ENCODE data around the gene LRP1B.

Gene LRP1B

DNA sequence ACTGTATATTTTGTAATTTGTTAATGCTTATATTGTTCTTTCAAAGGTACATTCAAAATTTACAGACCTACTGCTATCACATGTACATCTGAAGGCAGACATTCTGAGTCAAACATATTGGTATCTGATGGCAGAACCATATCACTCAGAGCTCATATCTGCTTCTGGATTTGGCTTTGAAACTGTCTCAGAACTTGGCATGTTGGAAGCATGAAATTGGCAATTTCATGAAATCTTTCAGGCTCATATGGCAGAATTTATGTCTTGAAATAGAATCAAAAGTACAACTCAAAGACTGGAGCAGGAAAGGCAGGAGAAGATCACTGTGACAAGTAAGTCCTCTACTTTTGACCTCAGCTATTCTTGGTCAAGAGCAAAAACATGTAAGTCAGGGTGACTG lies 202.3 kb downstream of the LRP1B start:
- Histone ChIP-seq H3K36me3 (ENCODE audit: control insufficient read depth, insufficient read depth, low read length) (no peaks in the 10 kb centered on the region), H3K9me3 (ENCODE audit: control insufficient read depth, low read length) (no peaks in the 10 kb centered on the region), H3K4me1 (ENCODE audit: control insufficient read depth, insufficient read depth, low read length, poor library complexity, severe bottlenecking) (no peaks in the 10 kb centered on the region), H3K4me3 (ENCODE audit: insufficient read depth, low read depth, low read length, poor library complexity, severe bottlenecking) (no peak overlapping the region), H3K27ac (ENCODE audit: insufficient read depth, low read length, poor library complexity, severe bottlenecking) (no peak overlapping the region), H3K27me3 (replicated peaks; ENCODE audit: control insufficient read depth, insufficient read depth, low read length, poor library complexity, severe bottlenecking) (no peaks in the 10 kb centered on the region)
- DNase-seq: no peak

DNA sequence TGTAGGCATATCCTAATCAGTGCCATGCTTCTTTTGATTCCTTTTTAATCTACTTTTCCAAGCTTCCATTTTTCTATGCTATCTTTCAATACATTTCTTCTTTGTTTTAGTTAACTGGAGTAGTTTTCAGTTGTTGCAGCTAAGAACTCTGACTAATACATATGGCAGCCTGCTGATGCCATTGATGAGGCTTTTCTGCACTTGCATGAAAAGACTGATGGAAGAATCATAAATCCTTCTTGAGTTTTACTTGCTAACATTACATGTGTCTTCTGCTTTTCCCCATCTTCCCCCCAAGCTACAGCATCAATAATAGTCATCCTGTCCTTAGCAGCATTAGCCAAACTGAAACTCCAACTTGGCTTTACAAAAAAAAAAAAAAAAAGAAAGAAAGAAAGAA lies 203.3 kb downstream of the LRP1B start:
- Histone ChIP-seq H3K27ac (ENCODE audit: insufficient read depth, low read length, poor library complexity, severe bottlenecking) (no peak overlapping the region), H3K36me3 (ENCODE audit: control insufficient read depth, insufficient read depth, low read length) (no peaks in the 10 kb centered on the region), H3K4me1 (ENCODE audit: control insufficient read depth, insufficient read depth, low read length, poor library complexity, severe bottlenecking) (no peaks in the 10 kb centered on the region), H3K9me3 (ENCODE audit: control insufficient read depth, low read length) (no peaks in the 10 kb centered on the region), H3K4me3 (ENCODE audit: insufficient read depth, low read depth, low read length, poor library complexity, severe bottlenecking) (no peak overlapping the region), H3K27me3 (replicated peaks; ENCODE audit: control insufficient read depth, insufficient read depth, low read length, poor library complexity, severe bottlenecking) (no peaks in the 10 kb centered on the region)
- no peak for DNase-seq

DNA sequence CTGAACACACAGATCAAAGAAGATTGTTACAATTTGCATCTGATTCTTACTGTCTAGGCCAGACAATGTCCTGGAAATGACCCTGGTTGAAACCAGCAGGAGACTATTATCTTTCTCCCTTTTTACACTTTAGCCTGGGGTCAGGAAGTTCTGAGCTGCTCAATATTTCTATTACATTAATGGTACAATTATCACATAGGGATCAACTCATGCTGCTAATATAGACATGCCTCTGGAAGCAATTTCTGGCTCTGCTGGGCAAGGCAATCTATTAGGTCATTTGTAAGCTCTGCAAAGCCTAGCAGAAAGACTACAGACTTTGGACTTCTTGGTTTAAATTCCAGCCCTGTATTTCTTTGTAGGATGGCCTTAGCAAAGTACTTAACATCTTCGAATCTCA lies 205.3 kb downstream of the LRP1B start:
- no peak overlapping the region for H3K4me3 ChIP-seq (ENCODE audit: insufficient read depth, low read depth, low read length, poor library complexity, severe bottlenecking)
- no peaks in the 10 kb centered on the region for H3K27me3 ChIP-seq (replicated peaks; ENCODE audit: control insufficient read depth, insufficient read depth, low read length, poor library complexity, severe bottlenecking)
- no peaks in the 10 kb centered on the region for H3K4me1 ChIP-seq (ENCODE audit: control insufficient read depth, insufficient read depth, low read length, poor library complexity, severe bottlenecking)
- H3K27ac ChIP-seq (ENCODE audit: insufficient read depth, low read length, poor library complexity, severe bottlenecking): no peak overlapping the region
- no peaks in the 10 kb centered on the region for H3K36me3 ChIP-seq (ENCODE audit: control insufficient read depth, insufficient read depth, low read length)
- no peaks in the 10 kb centered on the region for H3K9me3 ChIP-seq (ENCODE audit: control insufficient read depth, low read length)
- no peak for DNase-seq

DNA sequence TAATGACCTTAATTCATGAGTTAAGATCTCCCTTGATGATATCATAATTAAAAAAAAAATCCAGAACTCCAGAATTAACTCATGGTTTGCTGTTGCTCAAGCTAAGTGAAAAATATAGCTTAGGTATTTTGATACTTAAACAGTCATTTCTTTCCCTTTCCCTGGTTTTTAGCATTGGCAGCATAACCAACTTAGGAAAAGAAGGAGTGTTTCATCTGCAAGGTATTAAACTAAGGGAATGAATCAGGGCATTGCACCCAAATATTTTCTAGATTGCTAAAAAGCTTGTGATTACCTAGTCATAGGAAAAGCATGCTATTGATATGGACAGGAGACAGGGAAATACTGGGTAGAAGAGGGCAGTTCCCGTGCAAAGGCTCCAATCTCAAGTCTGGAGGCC lies 207.2 kb downstream of the LRP1B start:
- H3K4me3 ChIP-seq (ENCODE audit: insufficient read depth, low read depth, low read length, poor library complexity, severe bottlenecking): no peak overlapping the region
- no peak for DNase-seq

DNA sequence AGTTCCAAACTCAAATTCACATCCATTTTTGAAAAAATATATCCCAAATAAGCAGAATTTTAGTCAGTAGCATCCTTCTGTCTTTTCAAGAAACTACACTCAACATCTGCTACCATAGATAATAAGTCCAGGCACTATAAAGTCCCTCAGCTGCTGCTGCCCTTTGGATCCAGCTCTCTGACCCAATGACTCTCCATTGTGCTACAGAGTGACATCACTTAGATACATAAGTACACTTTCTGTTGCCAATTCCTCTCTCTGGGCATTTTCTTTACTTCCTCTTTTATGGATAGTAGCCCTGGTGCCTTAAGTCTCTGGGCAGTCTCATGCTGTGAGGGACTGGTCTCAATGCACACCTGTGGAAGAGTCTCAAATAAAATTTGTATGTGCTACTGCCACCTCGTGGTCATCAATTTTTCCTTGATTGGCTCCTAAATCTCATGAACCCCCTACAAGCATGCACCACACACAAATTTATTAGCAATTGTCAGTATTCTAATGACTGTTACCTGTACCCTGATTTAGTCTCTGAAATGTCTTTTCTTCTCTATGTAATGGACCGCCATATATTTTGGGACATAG lies 219.2 kb downstream of the LRP1B start:
- Histone ChIP-seq H3K4me3 (ENCODE audit: insufficient read depth, low read depth, low read length, poor library complexity, severe bottlenecking) (no peak overlapping the region), H3K4me1 (ENCODE audit: control insufficient read depth, insufficient read depth, low read length, poor library complexity, severe bottlenecking) (no peaks in the 10 kb centered on the region), H3K27me3 (replicated peaks; ENCODE audit: control insufficient read depth, insufficient read depth, low read length, poor library complexity, severe bottlenecking) (no peaks in the 10 kb centered on the region), H3K9me3 (ENCODE audit: control insufficient read depth, low read length) (no peaks in the 10 kb centered on the region), H3K36me3 (ENCODE audit: control insufficient read depth, insufficient read depth, low read length) (no peaks in the 10 kb centered on the region), H3K27ac (ENCODE audit: insufficient read depth, low read length, poor library complexity, severe bottlenecking) (no peak overlapping the region)
- no peak for DNase-seq

More for the DNA sequence above, 207.2 kb downstream of the LRP1B start:
- H3K36me3 ChIP-seq (ENCODE audit: control insufficient read depth, insufficient read depth, low read length): no peaks in the 10 kb centered on the region
- H3K27me3 ChIP-seq (replicated peaks; ENCODE audit: control insufficient read depth, insufficient read depth, low read length, poor library complexity, severe bottlenecking): no peaks in the 10 kb centered on the region
- H3K9me3 ChIP-seq (ENCODE audit: control insufficient read depth, low read length): no peaks in the 10 kb centered on the region
- no peak overlapping the region for H3K27ac ChIP-seq (ENCODE audit: insufficient read depth, low read length, poor library complexity, severe bottlenecking)
- H3K4me1 ChIP-seq (ENCODE audit: control insufficient read depth, insufficient read depth, low read length, poor library complexity, severe bottlenecking): no peaks in the 10 kb centered on the region

DNA sequence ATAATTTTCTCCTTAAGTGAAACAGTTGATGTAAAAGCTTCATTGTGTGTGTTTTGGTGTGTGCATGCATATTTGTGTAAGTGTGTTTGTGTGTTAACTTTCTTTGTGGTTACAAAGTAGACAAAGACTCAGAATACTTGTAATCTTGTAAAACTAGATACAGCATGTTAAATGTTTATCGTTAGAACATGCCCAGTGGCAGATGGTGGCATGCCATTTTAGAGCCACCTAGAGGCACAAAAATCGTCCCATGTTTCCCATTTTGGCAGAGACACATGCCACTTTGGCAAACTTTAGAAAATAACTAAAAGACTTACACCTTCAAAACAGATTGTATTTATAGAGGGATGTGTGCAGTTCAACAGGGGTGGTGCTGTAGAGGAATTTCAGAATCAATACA lies 224.1 kb downstream of the LRP1B start:
- Histone ChIP-seq H3K27me3 (replicated peaks; ENCODE audit: control insufficient read depth, insufficient read depth, low read length, poor library complexity, severe bottlenecking) (no peaks in the 10 kb centered on the region), H3K4me3 (ENCODE audit: insufficient read depth, low read depth, low read length, poor library complexity, severe bottlenecking) (no peak overlapping the region), H3K36me3 (ENCODE audit: control insufficient read depth, insufficient read depth, low read length) (no peaks in the 10 kb centered on the region), H3K4me1 (ENCODE audit: control insufficient read depth, insufficient read depth, low read length, poor library complexity, severe bottlenecking) (no peaks in the 10 kb centered on the region), H3K27ac (ENCODE audit: insufficient read depth, low read length, poor library complexity, severe bottlenecking) (no peak overlapping the region), H3K9me3 (ENCODE audit: control insufficient read depth, low read length) (no peaks in the 10 kb centered on the region)
- no peak for DNase-seq

DNA sequence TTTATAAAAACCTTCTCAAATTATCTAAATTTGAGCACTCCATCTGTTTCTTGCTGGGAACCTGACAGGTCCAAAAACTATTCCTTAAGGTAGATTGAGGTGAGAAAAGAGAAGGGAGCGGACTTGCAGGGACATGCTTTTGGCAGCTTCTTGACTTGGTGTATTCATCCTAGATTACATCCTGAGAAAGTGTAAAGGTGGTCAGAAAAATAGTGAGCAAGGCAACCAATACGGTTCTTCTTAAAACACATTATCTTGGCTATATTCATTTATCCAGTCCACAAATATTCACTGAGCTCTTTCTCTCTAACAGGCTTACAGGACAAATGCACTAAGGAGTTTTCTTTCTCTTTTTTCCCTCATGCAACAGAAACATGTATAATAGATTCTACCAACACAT lies 230.0 kb downstream of the LRP1B start:
- Histone ChIP-seq H3K27ac (ENCODE audit: insufficient read depth, low read length, poor library complexity, severe bottlenecking) (no peak overlapping the region), H3K36me3 (ENCODE audit: control insufficient read depth, insufficient read depth, low read length) (no peaks in the 10 kb centered on the region), H3K9me3 (ENCODE audit: control insufficient read depth, low read length) (no peaks in the 10 kb centered on the region), H3K4me3 (ENCODE audit: insufficient read depth, low read depth, low read length, poor library complexity, severe bottlenecking) (no peak overlapping the region), H3K27me3 (replicated peaks; ENCODE audit: control insufficient read depth, insufficient read depth, low read length, poor library complexity, severe bottlenecking) (no peaks in the 10 kb centered on the region), H3K4me1 (ENCODE audit: control insufficient read depth, insufficient read depth, low read length, poor library complexity, severe bottlenecking) (no peaks in the 10 kb centered on the region)
- no peak for DNase-seq

DNA sequence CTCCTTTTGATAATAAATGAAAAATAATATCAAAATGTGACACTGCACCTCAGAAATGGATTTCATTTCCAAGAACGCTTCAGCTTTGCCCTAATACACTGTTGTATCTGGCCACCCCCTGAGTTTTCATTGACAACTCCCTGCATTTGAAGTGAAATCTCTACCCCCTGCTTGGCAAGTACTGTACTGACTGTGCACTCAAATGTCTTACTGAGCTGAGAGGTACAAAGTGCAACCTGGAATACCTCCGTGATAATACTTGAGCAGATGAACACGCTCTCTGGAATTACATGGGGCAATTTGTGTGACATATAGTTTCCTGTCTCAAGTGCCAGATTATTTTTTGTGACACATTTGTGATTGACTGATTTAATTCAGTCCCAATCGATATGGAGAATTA lies 231.1 kb downstream of the LRP1B start:
- Histone ChIP-seq H3K9me3 (ENCODE audit: control insufficient read depth, low read length) (no peaks in the 10 kb centered on the region), H3K36me3 (ENCODE audit: control insufficient read depth, insufficient read depth, low read length) (no peaks in the 10 kb centered on the region), H3K4me3 (ENCODE audit: insufficient read depth, low read depth, low read length, poor library complexity, severe bottlenecking) (no peak overlapping the region), H3K27me3 (replicated peaks; ENCODE audit: control insufficient read depth, insufficient read depth, low read length, poor library complexity, severe bottlenecking) (no peaks in the 10 kb centered on the region), H3K4me1 (ENCODE audit: control insufficient read depth, insufficient read depth, low read length, poor library complexity, severe bottlenecking) (no peaks in the 10 kb centered on the region), H3K27ac (ENCODE audit: insufficient read depth, low read length, poor library complexity, severe bottlenecking) (no peak overlapping the region)
- DNase-seq: no peak

DNA sequence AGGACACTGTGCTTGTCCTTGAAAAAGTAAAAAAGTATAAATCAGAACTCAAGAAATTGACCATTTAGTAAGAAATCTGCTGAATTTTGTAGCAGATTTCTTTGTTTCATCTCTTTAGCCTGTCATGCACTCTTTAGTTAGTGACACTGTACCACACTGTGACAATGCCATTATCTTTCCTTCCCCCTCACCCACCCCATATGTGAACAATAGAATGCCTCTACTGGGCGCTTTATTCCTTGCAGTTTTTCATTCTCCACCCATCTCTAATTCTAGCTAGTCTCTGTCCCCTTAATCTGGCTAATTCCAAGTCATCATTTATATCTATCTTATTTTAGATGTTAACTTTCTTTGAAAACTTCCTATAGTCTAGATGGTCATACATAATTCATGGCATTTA lies 241.0 kb downstream of the LRP1B start:
- Histone ChIP-seq H3K27me3 (replicated peaks; ENCODE audit: control insufficient read depth, insufficient read depth, low read length, poor library complexity, severe bottlenecking) (no peaks in the 10 kb centered on the region), H3K4me1 (ENCODE audit: control insufficient read depth, insufficient read depth, low read length, poor library complexity, severe bottlenecking) (no peaks in the 10 kb centered on the region)

DNA sequence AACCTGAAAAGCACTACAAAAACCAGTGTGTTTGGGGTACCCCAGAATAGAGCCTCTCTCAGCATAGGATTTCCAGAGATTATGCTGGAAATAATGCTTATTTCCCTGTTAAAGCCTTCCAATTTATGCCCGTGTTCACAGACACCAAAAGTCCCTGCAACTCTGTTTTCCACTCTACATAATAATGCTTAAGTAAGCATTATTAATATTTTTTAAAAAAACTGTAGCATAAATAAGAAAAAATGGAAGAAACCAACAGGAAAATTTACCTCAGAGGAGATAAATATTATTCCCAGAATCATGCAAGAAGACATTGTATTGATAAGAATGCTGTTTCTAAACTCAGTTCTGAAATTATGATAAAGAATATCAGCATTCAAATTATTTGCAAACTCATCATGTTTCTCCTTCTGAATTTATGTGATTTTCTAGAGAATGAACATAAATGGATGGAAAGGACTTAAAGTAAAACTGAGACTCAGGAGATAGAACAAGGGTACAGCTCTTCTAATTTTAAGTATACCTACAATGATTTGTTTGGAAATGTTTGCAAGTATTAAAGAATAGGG lies 241.7 kb downstream of the LRP1B start:
- H3K27me3 ChIP-seq (replicated peaks; ENCODE audit: control insufficient read depth, insufficient read depth, low read length, poor library complexity, severe bottlenecking): no peaks in the 10 kb centered on the region

More for the DNA sequence above, 241.0 kb downstream of the LRP1B start:
- no peak for DNase-seq
- Histone ChIP-seq H3K36me3 (ENCODE audit: control insufficient read depth, insufficient read depth, low read length) (no peaks in the 10 kb centered on the region), H3K9me3 (ENCODE audit: control insufficient read depth, low read length) (no peaks in the 10 kb centered on the region), H3K27ac (ENCODE audit: insufficient read depth, low read length, poor library complexity, severe bottlenecking) (no peak overlapping the region), H3K4me3 (ENCODE audit: insufficient read depth, low read depth, low read length, poor library complexity, severe bottlenecking) (no peak overlapping the region)

More for the DNA sequence above, 241.7 kb downstream of the LRP1B start:
- no peaks in the 10 kb centered on the region for H3K4me1 ChIP-seq (ENCODE audit: control insufficient read depth, insufficient read depth, low read length, poor library complexity, severe bottlenecking)
- H3K4me3 ChIP-seq (ENCODE audit: insufficient read depth, low read depth, low read length, poor library complexity, severe bottlenecking): no peak overlapping the region
- H3K27ac ChIP-seq (ENCODE audit: insufficient read depth, low read length, poor library complexity, severe bottlenecking): no peak overlapping the region
- no peaks in the 10 kb centered on the region for H3K9me3 ChIP-seq (ENCODE audit: control insufficient read depth, low read length)
- DNase-seq: no peak
- no peaks in the 10 kb centered on the region for H3K36me3 ChIP-seq (ENCODE audit: control insufficient read depth, insufficient read depth, low read length)

Measured in effector memory CD4-positive, alpha-beta T cell (primary cell).